Skeletal muscle tissue (tissue), 4 donors: ENCODE measurements around the gene GPR101. TPM values are rescaled to one million over a fixed set of nuclear protein-coding genes. Genes with fewer than 3 reads are reported as not detected.
A peak's percentile ranks its signal among the peaks of the same experiment; 100 is the strongest.

Experiments
- H3K27ac ChIP-seq: one replicate; pipeline ENCODE4 v1.7.0; 2013; ENCODE audit warnings: mild to moderate bottlenecking, low read depth, low read length, inconsistent platforms
- H3K27me3 ChIP-seq, 3 donors: one replicate each; pipeline ENCODE4 v1.7.0; 2013; ENCODE audit warnings: low read length in 3 of 3; ENCODE audit not compliant: control insufficient read depth in 3 of 3, insufficient read depth in 3 of 3
- H3K36me3 ChIP-seq, 3 donors: one replicate each; pipeline ENCODE4 v1.7.0; 2013; ENCODE audit warnings: low read length in 3 of 3; ENCODE audit not compliant: control insufficient read depth in 3 of 3, insufficient read depth in 3 of 3
- H3K4me1 ChIP-seq, 3 donors: one replicate each; pipeline ENCODE4 v1.7.0; 2013; ENCODE audit warnings: low read length in 3 of 3, mild to moderate bottlenecking in 3 of 3; ENCODE audit not compliant: control insufficient read depth in 3 of 3, insufficient read depth in 3 of 3
- H3K4me3 ChIP-seq, 3 donors: one replicate each; pipeline ENCODE4 v1.7.0; 2013; ENCODE audit warnings: low read length in 3 of 3
- H3K9ac ChIP-seq, 3 donors: one replicate each; pipeline ENCODE4 v1.7.0; 2013; ENCODE audit warnings: low read length in 3 of 3, mild to moderate bottlenecking in 3 of 3, moderate library complexity in 2 of 3, low read depth in 1 of 3
- H3K9me3 ChIP-seq, 3 donors: one replicate each; pipeline ENCODE4 v1.7.0; 2013; ENCODE audit warnings: low read length in 3 of 3; ENCODE audit not compliant: control insufficient read depth in 3 of 3
- total RNA-seq: library from RNA; depleted of rRNA; stranded (reverse); fragments of >200 nt; gene quantifications from one replicate; pipeline ENCODE4 v1.2.3, GENCODE V29; 2014
- donor health status: Osteomylitis.

Gene GPR101, protein sequence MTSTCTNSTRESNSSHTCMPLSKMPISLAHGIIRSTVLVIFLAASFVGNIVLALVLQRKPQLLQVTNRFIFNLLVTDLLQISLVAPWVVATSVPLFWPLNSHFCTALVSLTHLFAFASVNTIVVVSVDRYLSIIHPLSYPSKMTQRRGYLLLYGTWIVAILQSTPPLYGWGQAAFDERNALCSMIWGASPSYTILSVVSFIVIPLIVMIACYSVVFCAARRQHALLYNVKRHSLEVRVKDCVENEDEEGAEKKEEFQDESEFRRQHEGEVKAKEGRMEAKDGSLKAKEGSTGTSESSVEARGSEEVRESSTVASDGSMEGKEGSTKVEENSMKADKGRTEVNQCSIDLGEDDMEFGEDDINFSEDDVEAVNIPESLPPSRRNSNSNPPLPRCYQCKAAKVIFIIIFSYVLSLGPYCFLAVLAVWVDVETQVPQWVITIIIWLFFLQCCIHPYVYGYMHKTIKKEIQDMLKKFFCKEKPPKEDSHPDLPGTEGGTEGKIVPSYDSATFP
- total RNA-seq: not detected

DNA sequence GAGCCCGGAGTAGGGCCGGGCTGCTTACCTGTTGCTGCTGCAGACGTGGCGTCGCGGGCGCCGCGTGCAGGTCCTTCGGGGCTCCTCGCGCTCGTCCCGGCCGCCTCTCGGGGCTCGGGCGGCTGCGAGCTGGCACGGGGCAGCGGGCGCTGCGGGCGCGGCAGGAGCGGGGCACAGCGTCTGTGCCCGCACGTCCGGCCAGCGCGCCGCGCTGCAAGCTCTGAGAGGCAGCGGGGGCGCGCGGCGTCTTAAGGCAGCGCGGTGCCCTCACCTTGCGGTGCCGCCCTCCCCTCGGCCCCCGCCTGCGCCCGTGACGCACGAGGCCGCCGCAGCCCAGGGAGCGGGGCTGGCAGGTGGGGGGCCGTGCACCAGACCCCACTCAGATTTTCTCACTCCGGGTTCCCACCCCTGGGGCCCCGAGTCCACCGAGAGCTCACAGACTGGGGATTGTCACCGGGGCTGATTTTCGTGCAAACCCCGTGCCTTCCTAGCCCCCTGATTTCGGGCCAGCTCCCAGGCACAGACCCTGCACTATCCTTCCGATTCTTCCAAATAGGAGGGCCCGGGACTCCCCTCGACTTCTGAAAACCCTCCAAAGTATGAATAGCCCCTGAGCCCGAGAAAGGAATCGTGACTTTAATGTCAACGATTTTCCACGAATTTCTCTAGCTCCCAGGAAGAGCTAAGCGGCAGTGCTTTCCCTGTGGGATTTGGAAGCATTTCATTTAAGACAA lies at the start of gene GPR101:
Gene GPR101, minus strand, starts transcription at position 222 of the 734 bp plus-strand sequence. CDS start 2,321 bp downstream, outside the sequence.
- Histone ChIP-seq H3K4me3 (no peak within 1 kb of the TSS), H3K4me1 (peaks cover 12 to 14% (median 13%) of the 10 kb centered on the region in 3 donors), H3K9me3 (no peaks in the 10 kb centered on the region), H3K27me3 (peaks cover 39 to 44% (median 43%) of the 10 kb centered on the region in 3 donors), H3K27ac (no peak within 1 kb of the TSS), H3K36me3 (no peaks in the 10 kb centered on the region), H3K9ac (no peak within 1 kb of the TSS)

DNA sequence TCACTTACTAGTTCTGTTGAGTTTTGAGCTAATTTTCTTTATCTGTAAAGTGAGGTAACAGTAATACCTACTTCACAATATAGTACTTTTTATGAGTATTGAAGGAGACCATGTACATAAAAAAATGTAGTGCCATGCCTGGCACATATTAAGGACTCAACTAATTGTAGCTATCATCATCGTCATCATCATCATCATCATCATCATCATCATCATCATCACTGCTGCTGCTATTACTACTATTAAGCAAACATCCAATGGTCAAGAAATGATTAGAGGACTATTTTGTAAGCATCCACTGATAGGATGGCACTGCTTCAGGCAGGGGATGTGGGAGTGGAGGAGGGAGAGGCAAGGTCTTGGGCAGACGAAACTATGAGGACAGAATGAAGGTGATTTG lies 47.4 kb upstream of the GPR101 start:
- no peak overlapping the region for H3K4me3 ChIP-seq
- no peaks in the 10 kb centered on the region for H3K36me3 ChIP-seq
- H3K4me1 ChIP-seq: no peaks in the 10 kb centered on the region
- H3K9me3 ChIP-seq: no peaks in the 10 kb centered on the region
- H3K9ac ChIP-seq: no peak overlapping the region
- H3K27ac ChIP-seq: no peak overlapping the region
- peaks cover 0 to 5% (median 0%) of the 10 kb centered on the region in 3 donors for H3K27me3 ChIP-seq

DNA sequence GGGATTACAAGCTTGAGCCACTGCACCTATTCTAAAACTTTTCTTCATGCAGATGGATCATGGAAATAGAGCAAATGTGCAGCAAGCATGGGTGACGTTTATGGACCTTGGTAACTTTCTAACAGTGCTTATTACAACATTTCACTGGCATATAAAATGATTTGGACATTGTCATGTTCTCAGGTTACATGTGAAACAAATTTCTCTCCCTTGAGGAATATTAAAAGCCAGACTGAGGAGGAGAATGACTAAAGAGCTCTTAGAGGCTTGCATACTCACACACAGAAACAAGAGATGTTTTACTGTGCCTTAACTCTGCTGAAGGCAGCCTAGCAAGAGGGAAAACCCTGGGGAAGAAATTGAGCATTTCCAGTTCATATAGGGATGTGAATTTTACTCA lies 38.6 kb upstream of the GPR101 start:
- Histone ChIP-seq H3K36me3 (no peaks in the 10 kb centered on the region), H3K4me3 (no peak overlapping the region), H3K9me3 (peaks cover 0 to 3% (median 0%) of the 10 kb centered on the region in 3 donors), H3K4me1 (no peaks in the 10 kb centered on the region), H3K27me3 (no peaks in the 10 kb centered on the region), H3K27ac (no peak overlapping the region), H3K9ac (no peak overlapping the region)

DNA sequence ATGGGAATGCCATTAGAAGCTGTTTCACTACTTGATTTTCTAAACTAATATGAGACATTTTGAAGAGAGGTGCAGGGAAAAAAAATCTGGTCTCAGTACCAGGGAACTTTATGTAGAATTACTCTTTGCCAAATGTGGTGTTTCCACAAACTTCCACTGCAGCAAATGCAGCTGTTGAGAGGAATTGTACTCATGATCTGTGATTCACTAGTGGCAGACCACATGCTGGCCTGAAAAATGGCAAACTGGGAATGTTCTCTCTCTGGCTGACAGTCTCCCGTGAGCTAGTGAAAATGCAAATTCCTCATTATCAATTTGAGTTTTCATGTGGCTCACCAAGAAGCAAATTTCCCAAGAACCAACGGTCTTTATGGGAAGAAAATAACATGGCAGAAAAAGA lies 37.8 kb upstream of the GPR101 start:
- Histone ChIP-seq H3K27me3 (no peaks in the 10 kb centered on the region), H3K9me3 (peaks cover 0 to 3% (median 0%) of the 10 kb centered on the region in 3 donors), H3K4me1 (no peaks in the 10 kb centered on the region), H3K27ac (no peak overlapping the region), H3K9ac (no peak overlapping the region), H3K4me3 (no peak overlapping the region), H3K36me3 (no peaks in the 10 kb centered on the region)

DNA sequence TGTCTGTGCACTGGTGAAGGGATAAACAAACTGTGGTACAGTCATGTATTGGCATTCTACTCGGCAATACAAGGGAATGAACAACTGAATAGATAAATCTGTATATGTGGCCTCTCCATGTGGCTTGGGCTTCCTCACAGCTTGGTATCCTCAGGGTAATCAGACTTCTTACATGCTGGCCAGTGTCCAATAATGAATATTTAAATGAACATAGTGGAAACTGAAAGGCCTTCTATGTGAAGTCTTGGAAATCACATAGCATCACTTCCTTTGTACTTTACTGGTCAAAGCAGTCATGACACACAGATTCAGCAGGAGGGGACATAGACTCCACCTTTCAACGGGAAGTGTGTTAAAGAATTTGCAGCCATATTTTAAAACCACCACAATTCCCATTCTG lies 33.4 kb upstream of the GPR101 start:
- H3K27me3 ChIP-seq: no peaks in the 10 kb centered on the region
- H3K9ac ChIP-seq: no peak overlapping the region
- H3K36me3 ChIP-seq: no peaks in the 10 kb centered on the region
- no peak overlapping the region for H3K4me3 ChIP-seq
- no peaks in the 10 kb centered on the region for H3K9me3 ChIP-seq
- no peaks in the 10 kb centered on the region for H3K4me1 ChIP-seq
- no peak overlapping the region for H3K27ac ChIP-seq

DNA sequence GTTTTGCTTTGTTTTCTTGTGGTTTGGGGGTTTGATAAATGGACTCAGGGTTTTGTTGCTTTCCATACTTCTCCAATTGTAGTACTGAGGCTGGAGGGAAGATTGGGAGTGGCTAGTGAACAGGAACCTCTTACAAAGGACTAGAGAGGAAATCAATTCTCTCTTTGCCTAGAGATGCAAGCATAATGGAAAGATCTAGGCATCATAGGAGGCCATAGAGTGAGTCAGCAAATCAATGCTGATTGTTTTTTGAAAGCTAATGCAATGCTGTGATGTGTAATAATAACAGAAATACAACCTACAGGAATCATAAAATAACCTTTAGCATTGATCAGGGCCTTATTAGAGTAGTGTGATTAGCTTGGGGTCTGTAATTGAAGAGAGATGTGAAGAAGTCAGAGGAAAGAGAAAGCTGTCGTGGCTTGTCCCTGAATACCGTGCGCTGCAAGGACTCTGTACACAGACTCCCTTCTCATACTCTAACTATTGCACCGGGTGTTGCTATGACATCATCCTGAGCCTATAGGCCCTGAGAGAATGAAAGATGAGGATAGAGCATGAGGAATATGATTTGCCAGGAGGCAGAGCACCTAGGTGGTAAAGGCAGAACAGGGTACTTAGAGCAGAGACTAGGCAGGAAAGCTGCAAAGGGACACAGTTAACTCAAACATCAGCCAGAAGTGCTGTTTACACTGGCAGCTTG lies 29.3 kb upstream of the GPR101 start:
- peaks cover 0 to 2% (median 0%) of the 10 kb centered on the region in 3 donors for H3K4me1 ChIP-seq
- no peak overlapping the region for H3K4me3 ChIP-seq
- no peaks in the 10 kb centered on the region for H3K27me3 ChIP-seq
- H3K9me3 ChIP-seq: no peaks in the 10 kb centered on the region
- no peaks in the 10 kb centered on the region for H3K36me3 ChIP-seq
- no peak overlapping the region for H3K9ac ChIP-seq
- H3K27ac ChIP-seq: no peak overlapping the region

DNA sequence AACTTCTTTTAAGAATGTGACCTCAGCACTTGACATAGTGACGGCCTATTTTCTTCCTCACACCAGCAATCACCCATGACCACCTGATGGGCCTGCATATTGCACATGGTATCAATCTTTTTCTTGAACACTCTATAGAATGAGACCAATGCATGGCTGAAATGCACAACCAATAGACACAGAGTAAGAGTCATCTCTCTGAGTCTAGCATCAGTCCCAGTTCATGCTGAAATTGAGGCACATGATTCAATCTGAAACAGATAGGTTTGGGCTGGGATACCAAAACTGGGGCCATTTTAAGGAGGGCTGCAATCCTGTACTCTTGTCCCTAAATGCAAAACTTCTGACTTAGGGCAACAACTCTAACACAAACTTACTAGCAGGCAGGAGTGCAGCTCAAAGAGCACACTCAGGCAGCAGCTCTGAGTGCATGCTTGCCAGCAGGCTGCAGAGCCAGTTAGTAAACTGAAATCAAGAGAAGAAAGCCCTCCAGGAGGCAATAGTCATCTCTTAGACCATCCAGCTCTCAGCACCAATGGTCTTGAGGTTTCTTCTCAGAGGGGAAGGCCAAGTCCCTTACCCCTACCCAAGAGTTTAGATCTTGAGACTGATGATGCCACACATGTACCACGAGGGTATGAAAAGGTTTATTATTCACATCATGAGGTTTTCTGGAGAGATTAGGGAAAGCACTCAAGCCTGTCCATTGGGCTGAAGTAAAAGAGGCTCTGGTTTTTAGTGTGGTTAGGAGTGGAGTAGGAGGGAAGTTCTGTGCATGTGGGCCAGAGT lies 24.7 kb upstream of the GPR101 start:
- Histone ChIP-seq H3K36me3 (no peaks in the 10 kb centered on the region), H3K27ac (no peak overlapping the region), H3K9me3 (no peaks in the 10 kb centered on the region), H3K4me3 (no peak overlapping the region), H3K9ac (no peak overlapping the region), H3K27me3 (peaks cover 0 to 18% (median 5%) of the 10 kb centered on the region in 3 donors), H3K4me1 (peaks cover 0 to 2% (median 0%) of the 10 kb centered on the region in 3 donors)

DNA sequence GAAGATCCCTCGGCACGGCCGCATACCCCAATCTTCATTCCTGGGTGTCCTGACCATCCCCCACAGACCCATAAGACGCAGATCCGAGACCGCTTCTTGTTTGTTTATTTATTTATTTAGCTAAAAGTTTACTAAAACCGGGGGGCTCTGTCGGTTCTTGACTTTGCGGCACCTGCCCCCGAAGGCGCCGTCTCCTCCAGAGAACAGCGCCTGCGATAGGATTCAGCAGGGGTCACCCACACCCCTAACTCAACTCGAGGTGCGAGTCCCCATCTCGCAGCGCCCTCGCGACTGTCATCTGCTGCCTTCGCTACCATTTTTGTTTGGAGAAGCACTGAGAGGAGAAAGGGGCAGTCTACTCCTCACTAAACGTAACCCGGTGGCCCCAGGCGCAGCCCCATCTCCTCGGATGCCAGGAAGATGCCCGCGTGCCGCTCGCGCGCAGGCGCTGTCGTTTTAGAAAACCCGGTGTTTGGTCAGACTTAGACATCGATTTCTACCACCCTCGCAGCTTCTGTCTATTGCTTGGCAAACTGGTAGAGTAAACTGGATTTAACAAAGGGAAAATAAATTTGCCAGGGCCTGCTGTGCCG lies 18.9 kb upstream of the GPR101 start:
- H3K36me3 ChIP-seq: no peaks in the 10 kb centered on the region
- H3K27ac ChIP-seq: no peak overlapping the region
- peak overlapping the region; percentile 45 to 54 (median 52) for H3K4me3 ChIP-seq
- peak overlapping the region in 1 of 3 donors; percentile 40 for H3K9ac ChIP-seq
- H3K27me3 ChIP-seq: peaks cover 5 to 36% (median 10%) of the 10 kb centered on the region in 3 donors
- peaks cover 4 to 6% (median 5%) of the 10 kb centered on the region in 3 donors for H3K4me1 ChIP-seq
- no peaks in the 10 kb centered on the region for H3K9me3 ChIP-seq
